T47D (cell line): ENCODE data around the gene SLC66A1.
"Not testable (repeated sequence)": the region's sequence is repeated elsewhere in the genome, so short reads cannot be mapped to it uniquely, and the experiment has no call there.

Experiments
- DNase-seq, 2 experiments: peaks; one replicate each; pipeline versions ENCODE4 v3.0.0 to v3.0.0-alpha.2; 2011 to 2012; ENCODE audit warnings: low read depth in 1 of 2, low spot score in 1 of 2
- JUND ChIP-seq: IDR thresholded peaks from 2 replicates; pipeline ENCODE4 v1.6.1; 2012; ENCODE audit warnings: low read depth
- in situ Hi-C: cut with HindIII; loops from 2 replicates; pipeline ENCODE4 v1.10.0; 2016; ENCODE audit warnings: low sequenced_read_pairs, low pct_unique_long_range_greater_than_20kb

The SLC66A1 gene

DNA sequence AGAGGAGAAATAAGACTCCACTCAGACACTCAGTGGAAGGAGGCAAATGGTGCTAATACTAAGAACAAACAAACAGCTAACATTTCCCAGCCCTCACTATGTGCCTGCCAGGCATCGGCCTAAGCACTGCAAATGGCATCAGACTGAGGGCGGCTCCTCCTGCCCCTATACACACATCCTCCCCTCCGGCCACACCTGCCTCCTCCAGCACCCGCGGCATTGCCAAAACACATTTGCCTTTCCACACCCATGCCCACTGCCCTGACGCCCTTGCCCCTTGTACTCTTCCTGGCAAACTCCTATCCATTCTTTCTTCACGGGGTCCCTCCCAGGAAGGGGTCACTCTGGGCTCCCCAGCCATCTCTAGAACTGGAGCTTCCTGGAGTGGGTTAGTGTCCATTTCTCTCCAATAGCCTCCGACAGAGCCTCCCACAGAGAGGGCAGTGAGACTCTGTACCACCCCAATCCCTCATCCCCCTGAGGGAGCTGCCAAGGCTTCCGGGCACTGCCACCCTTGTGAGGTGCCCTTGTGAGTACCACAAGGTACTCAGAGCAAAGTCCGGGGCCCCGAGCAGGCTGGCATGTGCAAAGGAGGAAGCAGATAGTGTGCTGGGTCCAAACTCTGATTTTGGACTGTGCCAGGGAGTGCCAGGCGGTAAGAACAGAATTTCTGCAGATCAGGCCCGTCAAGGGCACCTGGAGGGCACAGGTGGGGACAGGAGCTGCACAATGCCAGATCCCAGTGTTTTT is 24.5 kb upstream of the SLC66A1 start:
- no peak for DNase-seq
- in situ Hi-C loops, result no loop called here
- TF ChIP-seq JUND, result no peak

DNA sequence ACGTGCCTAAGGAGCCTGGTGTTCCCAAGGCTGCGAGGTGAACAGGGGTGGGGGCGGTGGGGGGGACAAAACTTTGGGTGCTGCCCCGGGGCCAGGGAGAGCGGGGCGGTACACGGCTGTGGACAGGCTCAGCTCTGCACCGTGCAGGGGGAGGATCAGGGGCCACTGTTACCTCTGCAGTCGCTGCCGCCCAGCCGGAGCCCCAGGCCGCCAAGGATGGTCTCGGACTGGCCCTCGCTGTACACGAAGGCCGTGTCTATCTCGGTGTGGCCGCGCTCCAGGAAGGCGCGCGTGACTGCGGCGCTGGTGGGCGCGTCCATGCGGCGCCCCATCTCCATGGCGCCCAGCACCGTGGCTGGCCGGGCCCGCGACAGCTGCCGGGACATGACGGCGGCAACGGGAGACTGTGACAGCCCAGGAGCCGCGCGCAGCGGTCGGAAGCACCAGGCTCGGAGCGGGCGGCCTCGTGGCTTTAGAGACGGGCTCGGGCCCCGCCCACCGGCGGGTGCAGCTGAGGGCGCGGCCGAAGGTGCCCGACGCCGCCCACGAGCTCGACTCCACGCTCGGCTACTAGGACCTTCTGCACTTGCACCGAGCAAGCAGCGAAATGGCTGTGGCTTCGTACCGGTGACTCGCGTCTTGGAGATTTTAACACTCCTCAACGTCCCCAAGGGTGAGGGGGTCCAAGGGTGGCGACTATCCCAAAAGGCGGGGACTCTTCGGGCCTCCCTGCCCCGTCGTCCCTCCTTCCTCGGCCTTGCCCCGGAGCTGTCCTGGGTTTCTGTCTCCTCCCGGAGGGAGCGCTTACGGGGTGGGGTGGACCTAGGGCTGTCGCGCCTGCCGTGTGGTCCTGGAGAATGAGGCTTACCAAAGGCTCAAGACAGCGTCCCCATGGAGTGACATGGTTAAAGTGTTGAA is 23.5 kb upstream of the SLC66A1 start, which contains the start of gene AKR7A3:
AKR7A3 (minus strand) TSS at position 447 of the 918 bp plus-strand sequence; CDS start at position 386, 61 bp downstream.
- DNase-seq, result peak; percentile 66 to 68
- in situ Hi-C loops, result not testable (repeated sequence)

GRCh38 chr1:19289244-19289643 is 22.9 kb upstream of the SLC66A1 start:
- no peak for TF ChIP-seq JUND
- in situ Hi-C loops, result no loop called here
- no peak for DNase-seq

- in situ Hi-C loops, result no loop called here
- no peak for TF ChIP-seq JUND
- no peak for DNase-seq
These were observed 17.5 kb upstream of the SLC66A1 start for GRCh38 chr1:19294638-19295037.

DNA sequence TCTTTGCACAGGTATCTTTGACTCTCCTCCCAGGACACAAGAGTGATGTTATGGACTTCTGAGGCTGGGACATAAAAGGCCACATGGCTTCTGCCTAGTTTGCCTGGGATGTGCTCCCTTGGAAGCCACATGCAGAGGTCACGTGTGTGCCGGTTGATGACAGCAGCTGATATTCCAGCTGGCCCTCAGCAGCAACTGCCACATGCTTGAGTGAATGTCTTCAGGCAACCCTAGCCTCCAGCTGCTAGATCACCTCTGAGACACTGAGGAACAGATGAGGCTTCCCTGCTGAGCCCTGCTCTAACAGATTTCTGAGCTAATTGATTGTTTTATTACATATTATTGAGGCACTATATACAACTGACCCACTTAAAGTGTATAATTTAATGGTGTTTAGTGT is 11.9 kb upstream of the SLC66A1 start:
- DNase-seq, result no peak
- no peak for TF ChIP-seq JUND
- in situ Hi-C loops, result no loop called here

GRCh38 chr1:19304081-19304480 is 8.0 kb upstream of the SLC66A1 start:
- in situ Hi-C loops, result not testable (repeated sequence)

GRCh38 chr1:19305880-19306279 is 6.2 kb upstream of the SLC66A1 start:
- no peak for TF ChIP-seq JUND
- DNase-seq, result no peak
- in situ Hi-C loops, result no loop called here

More at GRCh38 chr1:19304081-19304480, 8.0 kb upstream of the SLC66A1 start:
- DNase-seq, result not testable (repeated sequence)

- no peak for TF ChIP-seq JUND
- in situ Hi-C loops, result no loop called here
- no peak for DNase-seq
These were observed 5.2 kb upstream of the SLC66A1 start for GRCh38 chr1:19306941-19307340.

DNA sequence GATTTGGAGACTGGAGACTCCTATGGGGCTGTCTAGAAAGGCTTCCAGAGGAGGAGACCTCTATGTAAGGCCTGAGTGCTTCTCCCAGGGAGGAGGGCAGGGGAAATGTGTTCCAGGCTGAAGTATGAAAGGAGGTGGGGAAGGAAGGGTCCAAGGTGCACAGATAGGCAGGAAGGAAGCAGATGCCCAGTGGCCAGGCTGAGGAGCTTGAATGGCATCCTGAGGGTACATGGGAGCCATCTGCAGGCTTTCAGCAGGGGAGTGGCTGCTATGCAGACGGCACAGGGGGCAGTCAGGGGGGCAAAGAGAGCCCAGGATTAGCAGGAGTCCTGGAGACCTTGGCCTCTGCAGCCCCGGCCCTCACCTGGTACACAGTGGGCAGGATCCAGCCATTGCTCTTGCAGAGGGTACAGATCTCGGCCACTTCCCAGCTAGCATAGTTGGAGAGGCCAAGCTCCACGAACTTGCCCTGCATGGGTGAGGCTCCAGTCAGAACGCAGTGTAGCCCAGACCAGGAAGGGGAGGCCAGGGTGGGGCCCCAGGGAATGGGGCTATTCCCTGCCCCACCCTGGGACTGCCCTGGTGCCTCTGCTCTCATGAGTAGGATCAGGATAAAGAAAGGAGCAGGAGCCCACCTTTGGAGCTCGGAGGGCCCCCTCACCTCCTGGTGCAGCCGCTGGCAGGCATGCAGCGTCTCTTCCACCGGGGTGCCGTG is 4.2 kb upstream of the SLC66A1 start:
- in situ Hi-C loops, result no loop called here
- no peak for TF ChIP-seq JUND
- no peak for DNase-seq

DNA sequence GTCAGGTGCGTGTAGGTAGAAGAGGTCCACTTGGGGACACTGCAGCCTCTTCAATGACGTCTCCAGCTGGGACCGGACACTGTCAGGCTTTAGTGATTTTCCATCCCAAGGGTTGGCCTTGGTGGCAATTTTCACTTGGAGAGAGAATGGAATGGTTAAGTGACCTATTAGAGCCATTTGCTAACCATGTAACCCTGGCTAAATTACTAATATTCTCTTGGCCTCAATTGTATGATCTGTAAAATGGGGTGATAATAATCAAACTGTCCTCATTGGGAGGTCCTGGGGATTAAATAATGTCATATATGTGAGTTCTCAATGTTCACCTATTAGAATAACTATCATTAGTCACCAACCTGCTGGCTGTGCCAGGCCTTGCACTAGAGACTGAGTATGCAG is 3.6 kb upstream of the SLC66A1 start:
- DNase-seq, result no peak
- in situ Hi-C loops, result no loop called here
- TF ChIP-seq JUND, result no peak

GRCh38 chr1:19309123-19309813 is 2.9 kb upstream of the SLC66A1 start:
- DNase-seq, result no peak
- in situ Hi-C loops, result no loop called here
- no peak for TF ChIP-seq JUND

- in situ Hi-C loops, result no loop called here
- DNase-seq, result no peak
- no peak for TF ChIP-seq JUND
These were observed 2.1 kb upstream of the SLC66A1 start for GRCh38 chr1:19310061-19310460.
